CD8-positive, alpha-beta memory T cell (primary cell): Measurements from ENCODE around the gene DRAM1. TPM values are rescaled to one million over a fixed set of nuclear protein-coding genes. Genes with fewer than 3 reads are reported as not detected.

Source experiments
- CTCF ChIA-PET: fragments of 350-600 bp; sonication (Branson Sonifier 250); formaldehyde crosslinking; loops from one replicate; lab custom pipeline; 2021; ENCODE audit warnings: antibody characterized with exemption; lab: Charles Lee
- POLR2A ChIA-PET: fragments of 350-600 bp; sonication (Branson Sonifier 250); formaldehyde crosslinking; loops from one replicate; lab custom pipeline; 2021; ENCODE audit warnings: antibody characterized with exemption; lab: Charles Lee
- DNase-seq, 5 donors: peaks; one replicate each; pipeline versions ENCODE4 v3.0.0 to v3.0.0-alpha.2; 2020 to 2022; ENCODE audit warnings: mixed read lengths in 1 of 5
- H3K27ac ChIP-seq: one replicate; pipeline ENCODE4 v1.7.0; 2013; ENCODE audit warnings: low read depth, mild to moderate bottlenecking, low read length, moderate library complexity
- H3K27me3 ChIP-seq: 2 replicates; pipeline ENCODE4 v1.7.0; 2013; ENCODE audit warnings: low read length, mild to moderate bottlenecking; ENCODE audit not compliant: insufficient read depth, poor library complexity, severe bottlenecking
- H3K36me3 ChIP-seq: 2 replicates; pipeline ENCODE4 v1.7.0; 2013; ENCODE audit warnings: mild to moderate bottlenecking, low read length, moderate library complexity; ENCODE audit not compliant: insufficient read depth
- H3K4me1 ChIP-seq: 2 replicates; pipeline ENCODE4 v1.7.0; 2013; ENCODE audit warnings: mild to moderate bottlenecking, low read length, moderate library complexity; ENCODE audit not compliant: insufficient read depth
- H3K4me3 ChIP-seq: 2 replicates; pipeline ENCODE4 v1.7.0; 2013; ENCODE audit warnings: mild to moderate bottlenecking, low read length
- H3K9me3 ChIP-seq: 2 replicates; pipeline ENCODE4 v1.7.0; 2013; ENCODE audit warnings: mild to moderate bottlenecking, low read length
- H3K27ac Mint-ChIP-seq, 8 donors: one replicate each; pipeline ENCODE4 v1.8.0; 2020 to 2021; ENCODE audit warnings: mixed read lengths in 8 of 8, mild to moderate bottlenecking in 6 of 8, inconsistent platforms in 3 of 8, moderate library complexity in 3 of 8
- H3K27me3 Mint-ChIP-seq, 2 donors: one replicate each; pipeline ENCODE4 v1.8.0; 2020 to 2021; ENCODE audit warnings: mixed read lengths in 2 of 2, mild to moderate bottlenecking in 1 of 2, moderate library complexity in 1 of 2
- H3K36me3 Mint-ChIP-seq, 3 donors: one replicate each; pipeline ENCODE4 v1.8.0; 2020 to 2021; ENCODE audit warnings: mixed read lengths in 3 of 3, inconsistent platforms in 1 of 3, mild to moderate bottlenecking in 1 of 3
- H3K4me1 Mint-ChIP-seq, 3 donors: one replicate each; pipeline ENCODE4 v1.8.0; 2020 to 2021; ENCODE audit warnings: mixed read lengths in 3 of 3, inconsistent platforms in 1 of 3, mild to moderate bottlenecking in 1 of 3
- H3K4me3 Mint-ChIP-seq, 7 donors: one replicate each; pipeline ENCODE4 v1.8.0; 2020 to 2021; ENCODE audit warnings: mixed read lengths in 7 of 7, mild to moderate bottlenecking in 6 of 7, moderate library complexity in 4 of 7, inconsistent platforms in 2 of 7
- H3K9me3 Mint-ChIP-seq, 5 donors: one replicate each; pipeline ENCODE4 v1.8.0; 2020 to 2022; ENCODE audit warnings: mixed read lengths in 5 of 5, mild to moderate bottlenecking in 3 of 5, moderate library complexity in 2 of 5, inconsistent platforms in 1 of 5
- polyA plus RNA-seq: library from polyadenylated mRNA; unstranded; fragments of 300-500 nt; fragmentation: Illumina TruSeq; gene quantifications from one replicate; pipeline ENCODE4 v1.2.3, GENCODE V29; 2021
- total RNA-seq, 2 experiments: library from RNA; stranded (reverse); gene quantifications; one replicate each; pipeline ENCODE4 v1.2.3, GENCODE V29; 2021

Gene DRAM1
- total and polyA plus RNA-seq, 3 experiments from 2014 or later = 5.5 to 9.7 (median 8.9) TPM

GRCh38 chr12:101891462-101891971, 14.1 kb downstream of the DRAM1 start:
- Mint-ChIP-seq H3K36me3 (peaks cover 0 to 1% (median 0%) of the 10 kb centered on the region in 3 donors), H3K9me3 (no peaks in the 10 kb centered on the region), H3K27me3 (no peaks in the 10 kb centered on the region), H3K4me3 (no peak overlapping the region), H3K27ac (no peak overlapping the region), H3K4me1 (peaks cover 2 to 6% (median 3%) of the 10 kb centered on the region in 3 donors)
- Histone ChIP-seq H3K27ac (no peak overlapping the region), H3K9me3 (no peaks in the 10 kb centered on the region), H3K27me3 (no peaks in the 10 kb centered on the region), H3K4me1 (no peaks in the 10 kb centered on the region), H3K4me3 (no peak overlapping the region), H3K36me3 (no peaks in the 10 kb centered on the region)
- CTCF ChIA-PET = no interaction called here
- POLR2A ChIA-PET = no interaction called here
- no peak for DNase-seq

DNA sequence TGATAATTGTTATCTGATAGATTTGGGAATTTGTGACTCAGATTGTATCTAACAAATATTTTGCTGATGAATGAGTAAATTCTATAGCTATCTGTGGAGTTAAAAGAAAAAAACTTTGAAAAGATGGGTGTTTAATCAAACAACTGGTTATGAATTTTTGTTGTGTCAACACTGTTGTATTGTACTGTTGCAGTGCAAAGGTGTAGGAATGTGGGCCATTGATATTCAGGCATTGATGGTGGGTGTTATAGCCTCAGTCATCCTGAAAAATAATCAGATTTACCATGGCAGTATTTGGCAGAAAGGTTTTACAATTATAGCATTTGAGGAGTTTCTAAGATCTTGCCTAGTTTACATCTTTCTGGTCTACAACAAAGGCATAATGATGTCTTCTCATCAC, 15.4 kb downstream of the DRAM1 start:
- Histone ChIP-seq H3K27ac (no peak overlapping the region), H3K27me3 (no peaks in the 10 kb centered on the region), H3K4me3 (no peak overlapping the region), H3K4me1 (no peaks in the 10 kb centered on the region), H3K36me3 (no peaks in the 10 kb centered on the region), H3K9me3 (no peaks in the 10 kb centered on the region)
- Mint-ChIP-seq H3K9me3 (no peaks in the 10 kb centered on the region), H3K4me3 (no peak overlapping the region), H3K36me3 (peaks cover 0 to 1% (median 1%) of the 10 kb centered on the region in 3 donors), H3K4me1 (peaks cover 2 to 6% (median 3%) of the 10 kb centered on the region in 3 donors), H3K27ac (no peak overlapping the region), H3K27me3 (no peaks in the 10 kb centered on the region)
- ChIA-PET POLR2A (no interaction called here), CTCF (no interaction called here)
- DNase-seq = no peak

GRCh38 chr12:101901777-101902176, 24.4 kb downstream of the DRAM1 start:
- Mint-ChIP-seq H3K27me3 (peaks cover 0 to 1% of the 10 kb centered on the region in 2 donors), H3K9me3 (no peaks in the 10 kb centered on the region), H3K27ac (peak overlapping the region in 1 of 8 donors; percentile 2), H3K4me1 (peaks cover 4 to 12% (median 11%) of the 10 kb centered on the region in 3 donors), H3K4me3 (no peak overlapping the region), H3K36me3 (peaks cover 0 to 10% (median 7%) of the 10 kb centered on the region in 3 donors)
- H3K27me3 ChIP-seq = no peaks in the 10 kb centered on the region
- H3K27ac ChIP-seq = no peak overlapping the region
- no peaks in the 10 kb centered on the region for H3K4me1 ChIP-seq
- H3K36me3 ChIP-seq = no peaks in the 10 kb centered on the region
- H3K4me3 ChIP-seq = no peak overlapping the region
- DNase-seq = no peak
- ChIA-PET CTCF (no interaction called here), POLR2A (no interaction called here)
- no peaks in the 10 kb centered on the region for H3K9me3 ChIP-seq

DNA sequence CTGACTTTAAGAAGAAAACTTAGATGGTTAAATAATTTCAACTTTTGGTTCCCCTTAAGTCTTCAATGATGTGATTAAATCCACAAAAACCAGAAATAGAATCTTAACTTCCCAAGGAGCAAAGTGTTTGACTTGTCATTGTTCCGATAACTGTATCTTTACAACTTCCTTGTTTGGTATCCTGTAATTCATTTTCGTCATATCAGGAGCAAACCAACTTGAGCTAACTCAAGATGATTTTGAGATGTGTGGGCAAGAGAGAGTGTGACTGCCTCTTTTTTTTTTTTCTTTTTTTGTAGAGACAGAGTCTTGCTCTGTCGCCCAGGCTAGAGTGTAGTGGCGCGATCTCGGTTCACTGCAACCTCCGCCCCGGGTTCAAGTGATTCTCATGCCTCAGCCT, 25.3 kb downstream of the DRAM1 start:
- peaks cover 4 to 12% (median 11%) of the 10 kb centered on the region in 3 donors for H3K4me1 Mint-ChIP-seq
- H3K27ac Mint-ChIP-seq = no peak overlapping the region

DNA sequence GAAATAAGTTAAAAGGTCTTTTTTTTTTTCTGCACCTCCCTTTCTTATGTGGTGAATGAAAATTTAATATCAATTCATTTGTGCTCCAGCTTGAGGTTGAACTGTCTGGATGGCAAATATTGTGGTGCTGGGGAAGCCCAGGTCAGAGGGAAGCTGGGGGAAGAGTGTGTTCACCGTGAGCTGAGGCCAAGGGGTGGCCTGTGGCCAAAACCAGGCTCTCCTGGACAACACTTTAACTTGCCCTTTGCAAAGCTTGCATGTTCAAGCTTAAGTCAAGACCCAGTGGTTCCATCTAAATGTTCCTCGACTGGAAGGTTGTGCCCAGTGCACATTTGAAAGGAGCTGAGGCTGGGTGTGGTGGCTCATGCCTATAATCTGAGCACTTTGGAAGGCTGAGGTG, 28.8 kb downstream of the DRAM1 start:
- Histone ChIP-seq H3K27ac (no peak overlapping the region), H3K9me3 (no peaks in the 10 kb centered on the region), H3K36me3 (no peaks in the 10 kb centered on the region), H3K27me3 (no peaks in the 10 kb centered on the region), H3K4me1 (no peaks in the 10 kb centered on the region), H3K4me3 (no peak overlapping the region)
- DNase-seq = no peak
- peaks cover 4 to 15% (median 12%) of the 10 kb centered on the region in 3 donors for H3K4me1 Mint-ChIP-seq
- H3K9me3 Mint-ChIP-seq = no peaks in the 10 kb centered on the region
- ChIA-PET POLR2A (no interaction called here), CTCF (interaction anchor here (1.6 kb wide), 1 partner anchor 11 kb away, joined by 5 read pairs; no protein-coding TSS in a partner anchor)
- peaks cover 0 to 1% of the 10 kb centered on the region in 2 donors for H3K27me3 Mint-ChIP-seq
- H3K4me3 Mint-ChIP-seq = no peak overlapping the region
- H3K27ac Mint-ChIP-seq = no peak overlapping the region
- H3K36me3 Mint-ChIP-seq = peaks cover 4 to 9% (median 5%) of the 10 kb centered on the region in 3 donors

More for the DNA sequence above, 25.3 kb downstream of the DRAM1 start:
- Histone ChIP-seq H3K27ac (no peak overlapping the region), H3K36me3 (no peaks in the 10 kb centered on the region), H3K4me3 (no peak overlapping the region), H3K9me3 (no peaks in the 10 kb centered on the region), H3K4me1 (no peaks in the 10 kb centered on the region), H3K27me3 (no peaks in the 10 kb centered on the region)
- no peak for DNase-seq
- Mint-ChIP-seq H3K36me3 (peaks cover 0 to 9% (median 7%) of the 10 kb centered on the region in 3 donors), H3K27me3 (peaks cover 0 to 1% of the 10 kb centered on the region in 2 donors), H3K9me3 (no peaks in the 10 kb centered on the region), H3K4me3 (no peak overlapping the region)
- POLR2A ChIA-PET = no interaction called here
- CTCF ChIA-PET = no interaction called here

- Mint-ChIP-seq H3K4me3 (peak overlapping the region in 1 of 7 donors; percentile 38), H3K4me1 (peaks cover 0 to 5% (median 0%) of the 10 kb centered on the region in 3 donors), H3K27ac (peak overlapping the region in 1 of 8 donors; percentile 32), H3K9me3 (no peaks in the 10 kb centered on the region), H3K36me3 (peaks cover 0 to 4% (median 4%) of the 10 kb centered on the region in 3 donors), H3K27me3 (peaks cover 0 to 1% of the 10 kb centered on the region in 2 donors)
- Histone ChIP-seq H3K27me3 (no peaks in the 10 kb centered on the region), H3K9me3 (no peaks in the 10 kb centered on the region), H3K4me1 (no peaks in the 10 kb centered on the region), H3K4me3 (no peak overlapping the region), H3K27ac (no peak overlapping the region), H3K36me3 (no peaks in the 10 kb centered on the region)
- ChIA-PET POLR2A (no interaction called here), CTCF (interaction anchor here (0.7 kb wide), 1 partner anchor 67 kb away, joined by 3 read pairs; no protein-coding TSS in a partner anchor)
- no peak for DNase-seq
Observed at GRCh38 chr12:101908395-101908794, 31.0 kb downstream of the DRAM1 start.

GRCh38 chr12:101909646-101910045, 32.3 kb downstream of the DRAM1 start:
- Histone ChIP-seq H3K27me3 (no peaks in the 10 kb centered on the region), H3K9me3 (no peaks in the 10 kb centered on the region), H3K4me1 (no peaks in the 10 kb centered on the region), H3K4me3 (no peak overlapping the region), H3K27ac (no peak overlapping the region), H3K36me3 (no peaks in the 10 kb centered on the region)
- DNase-seq = no peak
- Mint-ChIP-seq H3K4me3 (peak overlapping the region in 6 of 7 donors; percentile 32 to 66 (median 63)), H3K9me3 (no peaks in the 10 kb centered on the region), H3K4me1 (peaks cover 0 to 5% (median 0%) of the 10 kb centered on the region in 3 donors), H3K27me3 (peaks cover 0 to 1% of the 10 kb centered on the region in 2 donors), H3K36me3 (peaks cover 0 to 4% (median 3%) of the 10 kb centered on the region in 3 donors), H3K27ac (no peak overlapping the region)
- CTCF ChIA-PET = no interaction called here
- POLR2A ChIA-PET = no interaction called here

- ChIA-PET POLR2A (no interaction called here), CTCF (no interaction called here)
- peaks cover 0 to 2% of the 10 kb centered on the region in 2 donors for H3K27me3 Mint-ChIP-seq
- H3K4me1 Mint-ChIP-seq = peaks cover 6 to 13% (median 10%) of the 10 kb centered on the region in 3 donors
- Histone ChIP-seq H3K4me3 (no peak overlapping the region), H3K36me3 (no peaks in the 10 kb centered on the region), H3K27ac (no peak overlapping the region), H3K4me1 (no peaks in the 10 kb centered on the region), H3K27me3 (no peaks in the 10 kb centered on the region), H3K9me3 (no peaks in the 10 kb centered on the region)
- no peak for DNase-seq
- no peak overlapping the region for H3K4me3 Mint-ChIP-seq
- H3K36me3 Mint-ChIP-seq = peaks cover 0 to 2% (median 0%) of the 10 kb centered on the region in 3 donors
- no peaks in the 10 kb centered on the region for H3K9me3 Mint-ChIP-seq
- H3K27ac Mint-ChIP-seq = no peak overlapping the region
Observed at GRCh38 chr12:101915841-101916240, 38.5 kb downstream of the DRAM1 start.
